ENCODE measurements around the gene GAS6.

GAS6 gene

GRCh38 chr13:113825841-113826240, 38.0 kb downstream of the GAS6 start:
- peak; percentile 32 for DNase-seq (ENCODE audit: low spot score)
- TF ChIP-seq CTCF (IDR thresholded peaks at IDR 0.05; ENCODE audit: extremely low read depth, missing control alignments): no peak

GRCh38 chr13:113823771-113824170, 40.1 kb downstream of the GAS6 start:
- no peak for TF ChIP-seq CTCF (IDR thresholded peaks at IDR 0.05; ENCODE audit: extremely low read depth, missing control alignments)
- no peak for DNase-seq (ENCODE audit: low spot score)

GRCh38 chr13:113822956-113823744, 40.7 kb downstream of the GAS6 start:
- TF ChIP-seq CTCF (IDR thresholded peaks at IDR 0.05; ENCODE audit: extremely low read depth, missing control alignments): no peak
- no peak for DNase-seq (ENCODE audit: low spot score)

GRCh38 chr13:113822266-113822665, 41.6 kb downstream of the GAS6 start:
- TF ChIP-seq CTCF (IDR thresholded peaks at IDR 0.05; ENCODE audit: extremely low read depth, missing control alignments): no peak
- no peak for DNase-seq (ENCODE audit: low spot score)

GRCh38 chr13:113821847-113822246, 42.0 kb downstream of the GAS6 start:
- TF ChIP-seq CTCF (IDR thresholded peaks at IDR 0.05; ENCODE audit: extremely low read depth, missing control alignments): no peak
- DNase-seq (ENCODE audit: low spot score): no peak

- TF ChIP-seq CTCF (IDR thresholded peaks at IDR 0.05; ENCODE audit: extremely low read depth, missing control alignments): no peak
These were observed 42.8 kb downstream of the GAS6 start for GRCh38 chr13:113820813-113821651.

More at GRCh38 chr13:113820813-113821651, 42.8 kb downstream of the GAS6 start:
- DNase-seq (ENCODE audit: low spot score): no peak
